Bronchial epithelial cell (primary cell): Measurements from ENCODE around the gene TAPT1. TPM values are rescaled to one million over a fixed set of nuclear protein-coding genes. Genes with fewer than 3 reads are reported as not detected.
"Not testable (repeated sequence)": the region's sequence is repeated elsewhere in the genome, so short reads cannot be mapped to it uniquely, and the experiment has no call there.

ENCODE experiments used
- DNase-seq: peaks from one replicate; pipeline ENCODE4 v3.0.0-alpha.2; 2010; ENCODE audit warnings: low read depth
- FAIRE-seq: peaks from 2 replicates; lab custom pipeline; 2011; peaks lifted over from hg19 to GRCh38; lab: Jason Lieb, UNC
- H3K27me3 ChIP-seq: 2 replicates; pipeline ENCODE4 v1.5.1; 2011; ENCODE audit warnings: low read length; ENCODE audit not compliant: control insufficient read depth, insufficient read depth
- H3K36me3 ChIP-seq: 2 replicates; pipeline ENCODE4 v1.5.1; 2011; ENCODE audit warnings: low read length; ENCODE audit not compliant: control insufficient read depth, insufficient read depth
- H3K4me3 ChIP-seq: 2 replicates; pipeline ENCODE4 v1.5.1; 2011; ENCODE audit warnings: mild to moderate bottlenecking, low read depth, low read length, control low read depth
- CTCF ChIP-seq: IDR thresholded peaks from 2 replicates; pipeline ENCODE4 v1.5.1; 2011; ENCODE audit warnings: mild to moderate bottlenecking, moderate library complexity, low read length, control low read depth, inconsistent platforms; ENCODE audit not compliant: insufficient read depth, severe bottlenecking
- total RNA-seq: library from RNA; depleted of rRNA; stranded (reverse); fragments of >200 nt; gene quantifications from 2 replicates; pipeline ENCODE4 v1.2.1, GENCODE V29; 2014

Gene TAPT1
- 11.6 and 15.0 TPM in 2 replicates for total RNA-seq

GRCh38 chr4:16225863-16226815 lies at the start of gene TAPT1:
TSS of gene TAPT1 (minus strand) at chr4:16226471. CDS start at chr4:16226457, 14 bp downstream.
- no peak for TF ChIP-seq CTCF
- H3K36me3 ChIP-seq = no peaks in the 10 kb centered on the region
- DNase-seq (no peak), FAIRE-seq (no peak)
- no peaks in the 10 kb centered on the region for H3K27me3 ChIP-seq
- H3K4me3 ChIP-seq = peak within 1 kb of the TSS; percentile 64

GRCh38 chr4:16271411-16271810 lies 45.1 kb upstream of the TAPT1 start:
- FAIRE-seq (no peak), DNase-seq (no peak)
- H3K27me3 ChIP-seq = peaks cover 3% of the 10 kb centered on the region
- no peak overlapping the region for H3K4me3 ChIP-seq
- no peak for TF ChIP-seq CTCF
- H3K36me3 ChIP-seq = no peaks in the 10 kb centered on the region

GRCh38 chr4:16270454-16271328 lies 44.4 kb upstream of the TAPT1 start:
- Histone ChIP-seq H3K4me3 (no peak overlapping the region), H3K27me3 (peaks cover 3% of the 10 kb centered on the region), H3K36me3 (no peaks in the 10 kb centered on the region)
- FAIRE-seq = no peak
- TF ChIP-seq CTCF = peak; percentile 5
- DNase-seq = no peak

GRCh38 chr4:16269742-16270453 lies 43.6 kb upstream of the TAPT1 start:
- H3K36me3 ChIP-seq, H3K27me3 ChIP-seq, H3K4me3 ChIP-seq, FAIRE-seq: not testable (repeated sequence)
- peak; percentile 8 for DNase-seq

GRCh38 chr4:16269240-16269639 lies 43.0 kb upstream of the TAPT1 start:
- Histone ChIP-seq H3K27me3 (peaks cover 3% of the 10 kb centered on the region), H3K4me3 (no peak overlapping the region), H3K36me3 (no peaks in the 10 kb centered on the region)
- FAIRE-seq = no peak
- DNase-seq = no peak
- no peak for TF ChIP-seq CTCF

- no peak for DNase-seq
- Histone ChIP-seq H3K27me3 (peaks cover 3% of the 10 kb centered on the region), H3K36me3 (no peaks in the 10 kb centered on the region), H3K4me3 (no peak overlapping the region)
- TF ChIP-seq CTCF = no peak
- FAIRE-seq = no peak
Measured at GRCh38 chr4:16268290-16268689, 42.0 kb upstream of the TAPT1 start.
